Measurements from ENCODE around the gene GPC3. TPM values are rescaled to one million over a fixed set of nuclear protein-coding genes. Genes with fewer than 3 reads are reported as not detected.

Gene GPC3
- total and polyA plus RNA-seq, 3 experiments from 2014 or later, result not detected

DNA sequence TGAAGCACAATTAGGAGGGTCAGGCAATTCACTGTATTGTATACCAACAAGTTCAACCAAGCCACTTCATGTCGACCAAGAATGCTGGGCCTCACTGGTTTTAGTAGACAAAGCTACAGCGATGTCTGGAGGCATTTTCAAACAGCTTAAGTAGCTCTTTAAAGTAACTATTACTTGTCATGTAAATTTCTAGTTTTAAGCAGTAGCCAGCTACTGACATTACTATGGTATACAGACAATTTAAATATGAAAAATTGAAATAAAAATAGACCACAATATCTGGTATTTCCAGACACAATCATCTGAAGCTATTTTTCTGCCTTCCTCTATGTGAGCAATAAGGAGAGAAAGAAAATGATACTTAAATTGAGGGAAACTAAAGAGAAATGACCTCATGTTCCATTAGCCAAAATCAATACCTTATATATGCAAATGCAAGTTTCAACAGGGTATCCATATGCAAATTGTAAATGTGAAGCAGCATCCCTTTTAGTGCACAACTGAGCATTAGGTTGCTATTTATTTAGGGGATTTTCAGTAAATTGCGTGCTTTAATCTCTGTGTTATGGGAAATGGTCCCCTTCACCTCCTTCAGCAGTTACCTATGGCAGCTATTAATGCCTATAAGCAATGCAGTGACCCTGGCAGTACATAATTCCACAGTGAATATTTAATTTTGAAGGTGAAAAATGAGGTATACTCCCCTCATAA is 119.5 kb downstream of the GPC3 start:
- POLR2A ChIA-PET, result no interaction called here

DNA sequence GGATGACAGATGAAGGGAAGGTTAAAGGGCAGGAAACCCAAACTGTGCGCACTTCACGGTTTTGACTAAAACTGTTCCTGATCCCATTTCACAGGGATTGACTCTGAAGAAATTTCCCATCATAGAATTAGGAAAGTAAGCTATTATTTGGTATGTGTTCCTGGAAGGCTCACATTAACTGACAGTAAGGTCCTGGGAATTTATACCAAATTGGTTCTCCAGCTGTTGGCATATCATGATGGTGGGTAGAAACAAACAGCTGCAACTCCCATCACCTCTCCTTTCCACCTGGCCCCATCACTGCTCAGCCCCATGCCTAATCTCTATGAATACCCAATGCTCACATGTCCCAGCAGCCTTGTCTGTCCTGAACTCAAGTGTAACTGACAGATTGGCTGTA is 121.2 kb downstream of the GPC3 start:
- no peaks in the 10 kb centered on the region for H3K27me3 ChIP-seq (ENCODE audit: insufficient read depth, low read length, poor library complexity, severe bottlenecking)
- no peaks in the 10 kb centered on the region for H3K4me1 ChIP-seq (ENCODE audit: insufficient read depth, low read length)
- Mint-ChIP-seq H3K4me3 (no peak overlapping the region), H3K4me1 (no peaks in the 10 kb centered on the region), H3K27me3 (peaks cover under 1 to 2% of the 10 kb centered on the region in 2 donors), H3K27ac (no peak overlapping the region), H3K9me3 (no peaks in the 10 kb centered on the region), H3K36me3 (no peaks in the 10 kb centered on the region)
- no peak for DNase-seq
- no peak overlapping the region for H3K27ac ChIP-seq (ENCODE audit: low read depth, low read length)
- ChIA-PET POLR2A (no interaction called here), CTCF (no interaction called here)
- no peak overlapping the region for H3K4me3 ChIP-seq (ENCODE audit: low read length)
- H3K36me3 ChIP-seq (ENCODE audit: insufficient read depth, low read length), result no peaks in the 10 kb centered on the region
- H3K9me3 ChIP-seq (ENCODE audit: low read length), result no peaks in the 10 kb centered on the region

More for the DNA sequence above, 119.5 kb downstream of the GPC3 start:
- no peaks in the 10 kb centered on the region for H3K4me1 Mint-ChIP-seq
- DNase-seq, result no peak
- H3K4me1 ChIP-seq (ENCODE audit: insufficient read depth, low read length), result no peaks in the 10 kb centered on the region
- no peaks in the 10 kb centered on the region for H3K27me3 ChIP-seq (ENCODE audit: insufficient read depth, low read length, poor library complexity, severe bottlenecking)
- peaks cover 3 to 4% of the 10 kb centered on the region in 2 donors for H3K27me3 Mint-ChIP-seq
- no peaks in the 10 kb centered on the region for H3K9me3 ChIP-seq (ENCODE audit: low read length)
- H3K36me3 ChIP-seq (ENCODE audit: insufficient read depth, low read length), result no peaks in the 10 kb centered on the region
- H3K4me3 ChIP-seq (ENCODE audit: low read length), result no peak overlapping the region
- CTCF ChIA-PET, result no interaction called here
- no peaks in the 10 kb centered on the region for H3K9me3 Mint-ChIP-seq
- H3K4me3 Mint-ChIP-seq, result no peak overlapping the region
- no peak overlapping the region for H3K27ac ChIP-seq (ENCODE audit: low read depth, low read length)
- no peak overlapping the region for H3K27ac Mint-ChIP-seq
- no peaks in the 10 kb centered on the region for H3K36me3 Mint-ChIP-seq

DNA sequence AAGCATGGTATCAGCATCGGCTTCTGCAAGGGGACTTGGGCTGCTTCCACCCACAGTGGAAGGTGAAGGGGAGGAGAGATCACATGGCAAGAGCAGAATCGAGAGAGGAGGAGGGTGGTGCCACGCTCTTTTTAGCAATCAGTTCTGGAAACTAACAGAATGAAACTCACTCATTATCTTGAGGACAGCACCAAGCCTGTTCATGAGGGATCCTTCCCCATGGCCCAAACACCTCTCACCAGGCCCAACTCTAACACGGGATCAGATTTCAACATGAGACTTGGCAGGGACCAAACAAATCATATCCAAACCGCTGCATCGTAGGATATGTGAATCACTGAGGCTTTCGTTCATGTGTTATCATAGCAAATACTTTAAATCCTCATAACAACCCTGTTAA is 125.5 kb downstream of the GPC3 start:
- Mint-ChIP-seq H3K4me3 (no peak overlapping the region), H3K27me3 (peaks cover 3 to 10% of the 10 kb centered on the region in 2 donors), H3K4me1 (no peaks in the 10 kb centered on the region), H3K9me3 (no peaks in the 10 kb centered on the region), H3K36me3 (no peaks in the 10 kb centered on the region), H3K27ac (no peak overlapping the region)
- Histone ChIP-seq H3K27ac (ENCODE audit: low read depth, low read length) (no peak overlapping the region), H3K9me3 (ENCODE audit: low read length) (no peaks in the 10 kb centered on the region), H3K36me3 (ENCODE audit: insufficient read depth, low read length) (no peaks in the 10 kb centered on the region), H3K4me1 (ENCODE audit: insufficient read depth, low read length) (no peaks in the 10 kb centered on the region), H3K27me3 (ENCODE audit: insufficient read depth, low read length, poor library complexity, severe bottlenecking) (no peaks in the 10 kb centered on the region), H3K4me3 (ENCODE audit: low read length) (no peak overlapping the region)
- ChIA-PET POLR2A (no interaction called here), CTCF (no interaction called here)
- no peak for DNase-seq

DNA sequence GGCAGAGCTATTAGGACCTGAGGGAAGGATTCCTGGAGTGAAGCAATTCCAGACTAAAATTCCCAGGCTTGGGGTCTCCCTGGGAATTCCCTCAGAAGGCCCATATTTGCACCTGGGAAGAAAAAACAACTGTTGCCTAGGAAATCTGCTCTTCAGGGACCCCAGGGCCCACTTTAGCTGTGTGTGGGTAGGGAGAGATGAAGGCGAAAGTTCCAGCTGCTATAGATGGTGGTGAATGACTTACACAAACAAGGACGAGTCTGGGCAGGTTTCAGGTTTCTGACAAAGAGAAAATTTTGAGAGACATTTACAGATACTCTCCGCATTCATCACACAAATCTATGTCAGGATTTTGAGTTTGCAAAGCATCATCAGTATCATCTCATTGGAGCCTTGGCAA is 126.1 kb downstream of the GPC3 start:
- H3K27me3 ChIP-seq (ENCODE audit: insufficient read depth, low read length, poor library complexity, severe bottlenecking), result no peaks in the 10 kb centered on the region
- H3K4me1 ChIP-seq (ENCODE audit: insufficient read depth, low read length), result no peaks in the 10 kb centered on the region
- H3K36me3 ChIP-seq (ENCODE audit: insufficient read depth, low read length), result no peaks in the 10 kb centered on the region
- no peaks in the 10 kb centered on the region for H3K9me3 Mint-ChIP-seq
- ChIA-PET CTCF (no interaction called here), POLR2A (no interaction called here)
- H3K9me3 ChIP-seq (ENCODE audit: low read length), result no peaks in the 10 kb centered on the region
- H3K4me3 ChIP-seq (ENCODE audit: low read length), result no peak overlapping the region
- H3K27ac ChIP-seq (ENCODE audit: low read depth, low read length), result no peak overlapping the region
- no peaks in the 10 kb centered on the region for H3K4me1 Mint-ChIP-seq
- H3K27me3 Mint-ChIP-seq, result peaks cover 3 to 10% of the 10 kb centered on the region in 2 donors
- no peak overlapping the region for H3K27ac Mint-ChIP-seq
- no peaks in the 10 kb centered on the region for H3K36me3 Mint-ChIP-seq
- no peak overlapping the region for H3K4me3 Mint-ChIP-seq
- DNase-seq, result no peak

DNA sequence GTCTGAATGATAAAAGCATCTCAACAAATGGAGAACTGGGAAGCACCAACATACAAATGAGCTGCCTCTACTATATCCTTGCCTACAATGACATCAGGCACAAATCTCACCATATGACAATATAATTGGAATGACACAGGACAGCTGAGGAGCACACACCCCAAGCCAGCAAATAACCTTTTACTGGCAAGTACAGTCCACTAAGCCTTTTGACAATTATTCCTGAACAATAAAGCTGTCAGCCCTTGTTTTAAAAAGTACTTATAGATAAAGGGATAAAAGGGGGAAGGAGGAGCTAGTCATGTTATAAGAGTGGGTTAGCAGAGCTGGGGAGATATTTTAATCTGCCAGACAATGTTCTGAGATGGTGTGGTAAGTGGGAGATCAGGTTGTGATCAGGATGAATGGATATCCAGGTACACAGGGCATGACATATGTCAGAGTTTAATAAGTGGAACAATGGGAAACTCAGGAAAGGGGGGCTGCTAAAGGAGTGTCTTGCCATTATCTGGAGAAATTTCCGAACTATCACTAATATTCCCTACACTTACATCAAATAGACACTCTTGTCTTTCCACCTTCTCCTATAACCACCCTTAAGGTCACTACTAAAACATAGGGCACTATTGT is 127.6 kb downstream of the GPC3 start:
- H3K4me3 ChIP-seq (ENCODE audit: low read length), result no peak overlapping the region
- no peaks in the 10 kb centered on the region for H3K27me3 ChIP-seq (ENCODE audit: insufficient read depth, low read length, poor library complexity, severe bottlenecking)
- CTCF ChIA-PET, result no interaction called here
- peaks cover 3 to 10% of the 10 kb centered on the region in 2 donors for H3K27me3 Mint-ChIP-seq
- H3K36me3 ChIP-seq (ENCODE audit: insufficient read depth, low read length), result no peaks in the 10 kb centered on the region
- POLR2A ChIA-PET, result no interaction called here
- H3K9me3 Mint-ChIP-seq, result no peaks in the 10 kb centered on the region
- no peak overlapping the region for H3K4me3 Mint-ChIP-seq
- H3K27ac ChIP-seq (ENCODE audit: low read depth, low read length), result no peak overlapping the region
- no peaks in the 10 kb centered on the region for H3K4me1 ChIP-seq (ENCODE audit: insufficient read depth, low read length)
- H3K4me1 Mint-ChIP-seq, result no peaks in the 10 kb centered on the region
- DNase-seq, result no peak
- no peaks in the 10 kb centered on the region for H3K36me3 Mint-ChIP-seq
- no peak overlapping the region for H3K27ac Mint-ChIP-seq
- H3K9me3 ChIP-seq (ENCODE audit: low read length), result no peaks in the 10 kb centered on the region

DNA sequence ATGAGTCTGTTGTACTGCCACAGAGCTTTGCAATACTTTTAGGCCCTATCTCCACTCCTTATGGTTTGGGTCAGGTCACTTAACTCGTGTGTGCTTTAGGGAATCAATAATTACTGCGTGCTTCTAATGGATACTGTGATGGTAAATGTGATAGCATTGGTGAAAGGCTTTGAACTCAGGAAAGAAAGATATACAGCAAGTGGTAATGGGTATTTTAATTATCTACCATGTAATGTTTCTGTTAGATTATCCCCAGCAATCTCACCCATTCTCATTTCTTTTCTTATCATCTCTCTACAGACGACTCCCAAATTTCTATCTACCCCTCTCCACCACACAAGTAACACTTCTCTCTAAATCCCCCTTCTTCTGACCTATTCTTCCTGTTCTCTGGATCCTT is 128.6 kb downstream of the GPC3 start:
- Mint-ChIP-seq H3K4me1 (no peaks in the 10 kb centered on the region), H3K9me3 (no peaks in the 10 kb centered on the region), H3K36me3 (no peaks in the 10 kb centered on the region), H3K27me3 (peaks cover 3 to 10% of the 10 kb centered on the region in 2 donors), H3K27ac (no peak overlapping the region), H3K4me3 (no peak overlapping the region)
- ChIA-PET CTCF (no interaction called here), POLR2A (no interaction called here)
- no peak for DNase-seq
- Histone ChIP-seq H3K4me1 (ENCODE audit: insufficient read depth, low read length) (no peaks in the 10 kb centered on the region), H3K4me3 (ENCODE audit: low read length) (no peak overlapping the region), H3K27ac (ENCODE audit: low read depth, low read length) (no peak overlapping the region), H3K36me3 (ENCODE audit: insufficient read depth, low read length) (no peaks in the 10 kb centered on the region), H3K9me3 (ENCODE audit: low read length) (no peaks in the 10 kb centered on the region), H3K27me3 (ENCODE audit: insufficient read depth, low read length, poor library complexity, severe bottlenecking) (no peaks in the 10 kb centered on the region)

DNA sequence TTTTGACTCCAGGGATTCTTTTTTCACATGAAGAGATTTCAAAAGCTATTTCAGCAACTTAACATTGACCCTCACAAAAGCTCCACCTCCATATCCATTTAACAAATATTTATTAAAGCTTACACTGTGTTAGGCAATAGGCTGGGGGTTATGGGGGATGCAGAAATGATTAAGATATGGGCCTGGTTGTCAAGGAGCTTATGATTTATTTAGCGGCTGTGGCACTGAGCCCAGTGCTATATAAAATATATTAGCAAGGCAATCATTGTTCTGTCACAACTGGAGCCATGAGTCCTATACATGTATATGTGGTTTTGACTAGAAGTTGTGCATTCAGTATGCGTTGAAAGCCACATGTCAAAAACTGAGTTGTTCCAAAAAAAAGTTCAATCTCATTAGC is 131.1 kb downstream of the GPC3 start:
- Histone ChIP-seq H3K4me3 (ENCODE audit: low read length) (no peak overlapping the region), H3K27ac (ENCODE audit: low read depth, low read length) (no peak overlapping the region), H3K4me1 (ENCODE audit: insufficient read depth, low read length) (no peaks in the 10 kb centered on the region), H3K9me3 (ENCODE audit: low read length) (no peaks in the 10 kb centered on the region), H3K27me3 (ENCODE audit: insufficient read depth, low read length, poor library complexity, severe bottlenecking) (no peaks in the 10 kb centered on the region), H3K36me3 (ENCODE audit: insufficient read depth, low read length) (no peaks in the 10 kb centered on the region)
- no peak for DNase-seq
- no peaks in the 10 kb centered on the region for H3K9me3 Mint-ChIP-seq
- peaks cover 3 to 10% of the 10 kb centered on the region in 2 donors for H3K27me3 Mint-ChIP-seq
- H3K4me1 Mint-ChIP-seq, result no peaks in the 10 kb centered on the region
- no peak overlapping the region for H3K4me3 Mint-ChIP-seq
- H3K27ac Mint-ChIP-seq, result no peak overlapping the region
- CTCF ChIA-PET, result no interaction called here
- no peaks in the 10 kb centered on the region for H3K36me3 Mint-ChIP-seq
- POLR2A ChIA-PET, result no interaction called here

DNA sequence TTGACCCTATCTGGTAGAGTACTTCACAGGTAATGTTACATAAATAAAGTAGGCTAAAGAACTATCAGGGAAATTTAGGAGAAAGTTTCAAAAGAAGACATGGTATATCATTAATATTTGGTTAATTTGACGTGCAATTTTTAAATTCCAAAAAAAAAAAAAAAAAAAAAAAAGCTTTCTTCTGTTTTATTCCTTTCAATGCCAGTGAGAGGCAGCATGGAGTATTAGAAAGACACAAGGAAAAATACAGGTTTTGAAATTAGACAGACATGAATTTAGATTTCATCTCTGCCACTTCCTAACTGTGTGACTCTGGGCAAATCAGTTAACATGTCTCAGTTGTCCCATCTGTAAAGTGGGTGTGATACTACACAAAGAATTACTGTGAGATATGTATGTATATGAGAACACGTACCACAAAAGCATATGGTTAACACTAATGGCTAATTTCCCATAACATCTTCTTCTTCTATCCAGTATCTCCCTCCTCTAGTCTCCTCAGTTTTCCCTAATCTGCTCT is 132.5 kb downstream of the GPC3 start:
- H3K4me3 ChIP-seq (ENCODE audit: low read length), result no peak overlapping the region
- no peaks in the 10 kb centered on the region for H3K36me3 ChIP-seq (ENCODE audit: insufficient read depth, low read length)
- H3K27ac ChIP-seq (ENCODE audit: low read depth, low read length), result no peak overlapping the region
- H3K9me3 Mint-ChIP-seq, result no peaks in the 10 kb centered on the region
- POLR2A ChIA-PET, result no interaction called here
- no peaks in the 10 kb centered on the region for H3K4me1 Mint-ChIP-seq
- H3K4me3 Mint-ChIP-seq, result no peak overlapping the region
- DNase-seq, result no peak
- no peaks in the 10 kb centered on the region for H3K36me3 Mint-ChIP-seq
- H3K27ac Mint-ChIP-seq, result no peak overlapping the region
- peaks cover 2 to 6% of the 10 kb centered on the region in 2 donors for H3K27me3 Mint-ChIP-seq
- H3K27me3 ChIP-seq (ENCODE audit: insufficient read depth, low read length, poor library complexity, severe bottlenecking), result no peaks in the 10 kb centered on the region
- H3K9me3 ChIP-seq (ENCODE audit: low read length), result no peaks in the 10 kb centered on the region
- no peaks in the 10 kb centered on the region for H3K4me1 ChIP-seq (ENCODE audit: insufficient read depth, low read length)
- CTCF ChIA-PET, result no interaction called here
